SK-N-SH (cell line): Measurements from ENCODE around the gene PTMS.

Experiments used
- NFIC ChIP-seq: IDR thresholded peaks from 2 replicates; pipeline ENCODE4 v1.4.0; 2012; ENCODE audit warnings: borderline replicate concordance
- TF ChIP-seq, protein P1 (sequence below): IDR thresholded peaks from 2 replicates; pipeline ENCODE4; 2012
- TF ChIP-seq, protein P2 (sequence below): fragments of 200-600 bp; sonication (generic); IDR thresholded peaks from 2 replicates; pipeline ENCODE4 v1.6.1; 2017; ENCODE audit warnings: antibody characterized with exemption, mild to moderate bottlenecking, moderate library complexity

DNA sequence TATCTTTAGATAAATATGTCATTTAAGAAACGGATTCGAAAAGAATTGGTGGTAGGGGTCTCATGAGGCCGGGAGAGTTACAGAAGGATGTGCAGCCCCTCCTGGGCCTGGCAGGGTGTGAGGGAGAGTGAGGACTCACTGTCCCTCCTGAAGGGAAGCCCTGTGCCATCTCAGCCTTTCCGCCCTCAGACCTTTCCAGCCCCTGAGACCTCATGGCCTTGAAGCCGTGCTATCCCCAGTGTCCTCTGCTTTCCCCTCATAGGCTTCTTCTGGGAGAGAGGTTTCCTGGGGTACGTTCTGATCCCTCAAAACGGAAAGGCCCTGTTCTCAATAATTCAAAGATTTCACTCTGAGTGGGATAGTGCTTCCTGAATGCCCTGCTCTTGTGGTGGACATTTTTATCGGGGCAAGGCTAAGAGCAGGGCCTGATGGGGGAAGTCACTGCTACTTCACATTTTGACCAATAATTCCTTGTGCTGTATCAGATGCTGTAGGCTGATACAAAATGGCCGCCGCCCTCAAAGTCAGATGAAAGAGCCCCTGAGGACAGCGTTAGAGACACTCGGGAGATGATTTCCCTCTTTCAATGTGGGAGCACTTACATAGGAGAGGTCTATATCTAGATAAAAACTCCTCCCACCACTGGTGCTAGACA, 24.5 kb downstream of the PTMS start:
- TF ChIP-seq, protein P1, sequence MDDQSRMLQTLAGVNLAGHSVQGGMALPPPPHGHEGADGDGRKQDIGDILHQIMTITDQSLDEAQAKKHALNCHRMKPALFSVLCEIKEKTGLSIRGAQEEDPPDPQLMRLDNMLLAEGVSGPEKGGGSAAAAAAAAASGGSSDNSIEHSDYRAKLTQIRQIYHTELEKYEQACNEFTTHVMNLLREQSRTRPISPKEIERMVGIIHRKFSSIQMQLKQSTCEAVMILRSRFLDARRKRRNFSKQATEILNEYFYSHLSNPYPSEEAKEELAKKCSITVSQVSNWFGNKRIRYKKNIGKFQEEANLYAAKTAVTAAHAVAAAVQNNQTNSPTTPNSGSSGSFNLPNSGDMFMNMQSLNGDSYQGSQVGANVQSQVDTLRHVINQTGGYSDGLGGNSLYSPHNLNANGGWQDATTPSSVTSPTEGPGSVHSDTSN: no peak
- no peak for TF ChIP-seq NFIC
- TF ChIP-seq, protein P2, sequence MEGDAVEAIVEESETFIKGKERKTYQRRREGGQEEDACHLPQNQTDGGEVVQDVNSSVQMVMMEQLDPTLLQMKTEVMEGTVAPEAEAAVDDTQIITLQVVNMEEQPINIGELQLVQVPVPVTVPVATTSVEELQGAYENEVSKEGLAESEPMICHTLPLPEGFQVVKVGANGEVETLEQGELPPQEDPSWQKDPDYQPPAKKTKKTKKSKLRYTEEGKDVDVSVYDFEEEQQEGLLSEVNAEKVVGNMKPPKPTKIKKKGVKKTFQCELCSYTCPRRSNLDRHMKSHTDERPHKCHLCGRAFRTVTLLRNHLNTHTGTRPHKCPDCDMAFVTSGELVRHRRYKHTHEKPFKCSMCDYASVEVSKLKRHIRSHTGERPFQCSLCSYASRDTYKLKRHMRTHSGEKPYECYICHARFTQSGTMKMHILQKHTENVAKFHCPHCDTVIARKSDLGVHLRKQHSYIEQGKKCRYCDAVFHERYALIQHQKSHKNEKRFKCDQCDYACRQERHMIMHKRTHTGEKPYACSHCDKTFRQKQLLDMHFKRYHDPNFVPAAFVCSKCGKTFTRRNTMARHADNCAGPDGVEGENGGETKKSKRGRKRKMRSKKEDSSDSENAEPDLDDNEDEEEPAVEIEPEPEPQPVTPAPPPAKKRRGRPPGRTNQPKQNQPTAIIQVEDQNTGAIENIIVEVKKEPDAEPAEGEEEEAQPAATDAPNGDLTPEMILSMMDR: no peak
